Nephron progenitor cell (in vitro differentiated cells): ENCODE results near the gene CHMP5.

Experiments used
- DNase-seq: peaks from one replicate; pipeline ENCODE4 v3.0.0; 2021
- H3K27ac Mint-ChIP-seq: 2 replicates; pipeline ENCODE4 v1.8.0; 2021; ENCODE audit warnings: mild to moderate bottlenecking, moderate library complexity, mixed read lengths
- H3K27me3 Mint-ChIP-seq: 2 replicates; pipeline ENCODE4 v1.8.0; 2021; ENCODE audit warnings: mild to moderate bottlenecking, low read depth, mixed read lengths; ENCODE audit not compliant: poor library complexity
- H3K36me3 Mint-ChIP-seq: 2 replicates; pipeline ENCODE4 v1.8.0; 2021; ENCODE audit warnings: low read depth, mixed read lengths
- H3K4me1 Mint-ChIP-seq: 2 replicates; pipeline ENCODE4 v1.8.0; 2021; ENCODE audit warnings: mixed read lengths
- H3K4me3 Mint-ChIP-seq: 2 replicates; pipeline ENCODE4 v1.8.0; 2021; ENCODE audit warnings: mild to moderate bottlenecking, moderate library complexity, mixed read lengths
- H3K9me3 Mint-ChIP-seq: 2 replicates; pipeline ENCODE4 v1.8.0; 2021; ENCODE audit warnings: mild to moderate bottlenecking, moderate library complexity, mixed read lengths
- TF ChIP-seq, protein P1 (sequence below): fragments of 200-600 bp; sonication (generic); IDR thresholded peaks from 2 replicates; pipeline ENCODE4 v1.5.0; 2021; ENCODE audit warnings: antibody characterized with exemption

CHMP5 gene

DNA sequence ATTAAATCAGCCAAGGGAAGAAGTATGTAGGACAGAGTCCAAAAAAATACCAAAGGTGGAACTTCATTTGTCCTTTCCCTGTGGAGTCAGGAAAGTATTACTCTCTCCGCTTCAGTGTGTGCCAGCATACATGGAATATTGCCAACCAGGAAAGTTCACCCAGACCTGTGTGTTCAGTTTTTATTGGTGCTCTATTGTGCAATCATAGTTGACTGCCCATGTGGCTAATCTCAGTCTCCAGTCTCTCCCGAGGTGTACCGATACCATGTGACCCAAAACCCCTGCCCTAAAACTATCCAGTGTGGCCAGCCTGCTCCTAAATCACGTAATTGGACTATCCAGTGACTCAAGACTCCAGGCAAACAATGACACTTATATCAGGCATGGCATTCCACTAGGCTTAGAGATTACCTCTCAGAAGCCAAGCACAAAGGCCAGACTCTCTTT, 64.3 kb downstream of the CHMP5 start:
- peaks cover 10% of the 10 kb centered on the region for H3K9me3 Mint-ChIP-seq
- no peak overlapping the region for H3K4me3 Mint-ChIP-seq
- H3K4me1 Mint-ChIP-seq, result no peaks in the 10 kb centered on the region
- peaks cover 82% of the 10 kb centered on the region for H3K36me3 Mint-ChIP-seq
- no peaks in the 10 kb centered on the region for H3K27me3 Mint-ChIP-seq
- TF ChIP-seq, protein P1, sequence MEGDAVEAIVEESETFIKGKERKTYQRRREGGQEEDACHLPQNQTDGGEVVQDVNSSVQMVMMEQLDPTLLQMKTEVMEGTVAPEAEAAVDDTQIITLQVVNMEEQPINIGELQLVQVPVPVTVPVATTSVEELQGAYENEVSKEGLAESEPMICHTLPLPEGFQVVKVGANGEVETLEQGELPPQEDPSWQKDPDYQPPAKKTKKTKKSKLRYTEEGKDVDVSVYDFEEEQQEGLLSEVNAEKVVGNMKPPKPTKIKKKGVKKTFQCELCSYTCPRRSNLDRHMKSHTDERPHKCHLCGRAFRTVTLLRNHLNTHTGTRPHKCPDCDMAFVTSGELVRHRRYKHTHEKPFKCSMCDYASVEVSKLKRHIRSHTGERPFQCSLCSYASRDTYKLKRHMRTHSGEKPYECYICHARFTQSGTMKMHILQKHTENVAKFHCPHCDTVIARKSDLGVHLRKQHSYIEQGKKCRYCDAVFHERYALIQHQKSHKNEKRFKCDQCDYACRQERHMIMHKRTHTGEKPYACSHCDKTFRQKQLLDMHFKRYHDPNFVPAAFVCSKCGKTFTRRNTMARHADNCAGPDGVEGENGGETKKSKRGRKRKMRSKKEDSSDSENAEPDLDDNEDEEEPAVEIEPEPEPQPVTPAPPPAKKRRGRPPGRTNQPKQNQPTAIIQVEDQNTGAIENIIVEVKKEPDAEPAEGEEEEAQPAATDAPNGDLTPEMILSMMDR, result no peak
- no peak overlapping the region for H3K27ac Mint-ChIP-seq
- DNase-seq, result no peak

DNA sequence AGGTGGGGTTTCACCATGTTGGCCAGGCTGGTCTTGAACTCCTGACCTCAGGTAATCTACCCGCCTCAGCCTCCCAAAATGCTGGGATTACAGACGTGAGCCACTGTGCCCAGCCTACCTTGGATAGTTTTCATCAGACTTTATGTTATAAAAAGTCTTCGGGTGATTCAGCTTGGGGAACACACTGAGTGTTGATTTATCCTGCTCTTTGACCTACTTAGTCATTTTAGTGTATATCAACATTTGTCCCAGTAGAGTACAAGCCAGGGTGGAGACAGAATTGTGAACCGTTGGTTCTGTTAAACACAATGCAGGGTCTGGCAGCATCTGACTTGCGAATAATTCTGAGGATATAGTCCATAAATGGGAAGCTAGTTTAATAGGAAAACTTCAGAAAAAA, 65.1 kb downstream of the CHMP5 start:
- Mint-ChIP-seq H3K4me3 (no peak overlapping the region), H3K36me3 (peaks cover 82% of the 10 kb centered on the region), H3K9me3 (peaks cover 3% of the 10 kb centered on the region), H3K4me1 (no peaks in the 10 kb centered on the region), H3K27ac (no peak overlapping the region), H3K27me3 (no peaks in the 10 kb centered on the region)
- TF ChIP-seq, protein P1, result no peak
- DNase-seq, result no peak

DNA sequence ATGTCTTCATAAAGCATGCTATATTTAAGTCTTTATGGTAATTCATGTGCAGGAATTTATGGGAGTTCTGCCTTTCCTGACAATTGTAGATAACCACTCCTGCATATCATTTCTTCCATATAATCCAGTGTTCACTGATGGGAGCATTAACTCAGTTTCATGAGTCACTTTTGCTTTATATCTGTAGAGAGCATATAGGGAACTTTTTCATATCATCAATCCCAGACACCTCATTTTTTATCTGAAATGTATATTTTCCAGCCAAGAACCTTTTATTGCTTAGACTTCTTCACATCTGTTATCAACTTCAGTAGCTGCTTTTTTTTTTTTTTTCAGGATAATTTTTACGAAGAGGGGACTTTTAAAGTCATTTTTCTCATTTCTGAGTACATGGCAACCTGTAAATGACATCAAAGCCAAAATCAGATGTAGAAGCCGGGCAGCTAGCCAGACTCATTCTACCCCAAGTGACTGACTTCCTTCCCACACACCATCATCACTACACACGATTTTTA, 66.6 kb downstream of the CHMP5 start:
- H3K4me1 Mint-ChIP-seq, result no peaks in the 10 kb centered on the region
- H3K4me3 Mint-ChIP-seq, result no peak overlapping the region
- no peaks in the 10 kb centered on the region for H3K27me3 Mint-ChIP-seq
- no peak for DNase-seq
- no peak overlapping the region for H3K27ac Mint-ChIP-seq
- no peaks in the 10 kb centered on the region for H3K9me3 Mint-ChIP-seq
- peaks cover 85% of the 10 kb centered on the region for H3K36me3 Mint-ChIP-seq
- TF ChIP-seq, protein P1, result no peak
